UCSD-AML1 (cell line): ENCODE measurements around the gene FBXW10B.
"Not testable (repeated sequence)": the region's sequence is repeated elsewhere in the genome, so short reads cannot be mapped to it uniquely, and the experiment has no call there.

Source experiments
- DNase-seq: peaks from one replicate; lab custom pipeline; 2025; ENCODE audit not compliant: unreplicated experiment; lab: John Stamatoyannopoulos, UW

Gene FBXW10B

GRCh38 chr17:15619331-15620058 lies at the start of gene FBXW10B:
FBXW10B (minus strand) TSS chr17:15619704; CDS start chr17:15619512, 192 bp downstream.
- DNase-seq = not testable (repeated sequence)

- no peak for DNase-seq
Measured at GRCh38 chr17:15663691-15664090, 44.2 kb upstream of the FBXW10B start.

GRCh38 chr17:15663176-15663575 lies 43.7 kb upstream of the FBXW10B start:
- no peak for DNase-seq

GRCh38 chr17:15662681-15663080 lies 43.2 kb upstream of the FBXW10B start:
- no peak for DNase-seq

- DNase-seq = no peak
Measured at GRCh38 chr17:15660077-15660476, 40.6 kb upstream of the FBXW10B start.

- DNase-seq = no peak
Measured at GRCh38 chr17:15659663-15660062, 40.2 kb upstream of the FBXW10B start.

GRCh38 chr17:15659236-15659635 lies 39.7 kb upstream of the FBXW10B start:
- no peak for DNase-seq

GRCh38 chr17:15658296-15658695 lies 38.8 kb upstream of the FBXW10B start:
- no peak for DNase-seq

GRCh38 chr17:15657868-15658267 lies 38.4 kb upstream of the FBXW10B start:
- DNase-seq = no peak

GRCh38 chr17:15654886-15655561 lies 35.5 kb upstream of the FBXW10B start:
- DNase-seq = no peak

- DNase-seq = not testable (repeated sequence)
Measured at GRCh38 chr17:15654401-15654800, 34.9 kb upstream of the FBXW10B start.

- DNase-seq = no peak
Measured at GRCh38 chr17:15652960-15653359, 33.5 kb upstream of the FBXW10B start.

- DNase-seq = peak; percentile 83
Measured at GRCh38 chr17:15651583-15652110, 32.1 kb upstream of the FBXW10B start.

- DNase-seq = no peak
Measured at GRCh38 chr17:15650741-15651582, 31.5 kb upstream of the FBXW10B start.

GRCh38 chr17:15649861-15650421 lies 30.4 kb upstream of the FBXW10B start:
- DNase-seq = no peak

- no peak for DNase-seq
Measured at GRCh38 chr17:15648386-15648785, 28.9 kb upstream of the FBXW10B start.

- not testable (repeated sequence) for DNase-seq
Measured at GRCh38 chr17:15645942-15646312, 26.4 kb upstream of the FBXW10B start.

- DNase-seq = not testable (repeated sequence)
Measured at GRCh38 chr17:15645099-15645941, 25.8 kb upstream of the FBXW10B start.

- not testable (repeated sequence) for DNase-seq
Measured at GRCh38 chr17:15642505-15643251, 23.2 kb upstream of the FBXW10B start.
